Gastrocnemius medialis (tissue), 4 donors: Measurements from ENCODE around the gene SLC7A11. TPM values are rescaled to one million over a fixed set of nuclear protein-coding genes. Genes with fewer than 3 reads are reported as not detected.

Experiments used
- ATAC-seq, 2 donors: fragments of 150-250 bp; one replicate each; pipeline ENCODE4 v1.9.1; 2016
- DNase-seq, 2 donors: peaks; one replicate each; pipeline ENCODE4 v3.0.0-alpha.2; 2019
- H3K27ac ChIP-seq, 4 donors: fragments of 200-600 bp; sonication (generic); 1 replicate in 1 of 4; 2 replicates in 3 of 4; pipeline ENCODE4 v1.5.1; 2016 to 2018; ENCODE audit warnings: mild to moderate bottlenecking in 2 of 4, moderate library complexity in 1 of 4
- H3K27me3 ChIP-seq, 3 donors: fragments of 200-600 bp; sonication (generic) in 2 of 3; 1 replicate in 1 of 3; 2 replicates in 2 of 3; pipeline versions ENCODE4 v1.5.1 to v1.6.0; 2016 to 2019; ENCODE audit warnings: mild to moderate bottlenecking in 1 of 3, moderate library complexity in 1 of 3
- H3K36me3 ChIP-seq, 2 donors: fragments of 200-600 bp; sonication (generic) in 1 of 2; one replicate each; pipeline ENCODE4 v1.5.1; 2017 to 2018
- H3K4me1 ChIP-seq, 2 donors: fragments of 200-600 bp; sonication (generic) in 1 of 2; one replicate each; pipeline ENCODE4 v1.5.1; 2016 to 2017; ENCODE audit warnings: mild to moderate bottlenecking in 2 of 2
- H3K4me3 ChIP-seq, 4 donors: fragments of 200-600 bp; sonication (generic) in 3 of 4; 1 replicate in 1 of 4; 2 replicates in 3 of 4; pipeline ENCODE4 v1.5.1; 2016 to 2019; ENCODE audit warnings: mild to moderate bottlenecking in 2 of 4
- H3K9me3 ChIP-seq, 3 donors: fragments of 200-600 bp; sonication (generic) in 2 of 3; 1 replicate in 1 of 3; 2 replicates in 2 of 3; pipeline ENCODE4 v1.5.1; 2016 to 2019
- POLR2A ChIP-seq, 2 donors: fragments of 450-650 bp; IDR thresholded peaks; one replicate each; pipeline ENCODE4 v1.6.1; 2017; ENCODE audit warnings: antibody characterized with exemption in 2 of 2, mild to moderate bottlenecking in 2 of 2, moderate library complexity in 2 of 2
- in situ Hi-C, 4 donors: fragments of 200-750 bp; cut with MboI; loops; one replicate each; pipeline versions ENCODE4 v1.15.0 to v1.8.0; 2017; ENCODE audit warnings: low sequenced_read_pairs in 4 of 4
- intact Hi-C: fragments of 100-400 bp; cut with DNase I; formaldehyde crosslinking; loops from one replicate; pipeline ENCODE4 v1.15.1; 2023; ENCODE audit warnings: low total_unique reads
- total RNA-seq, 4 donors: library from RNA; depleted of rRNA; stranded (reverse); fragments of >200 nt; gene quantifications; one replicate each; pipeline versions ENCODE4 v1.1.0 to v1.2.3, GENCODE V29; 2016
- TF ChIP-seq, protein P1 (sequence below), 5 experiments: fragments of 450-650 bp in 3 of 5; fragments of 200-600 bp in 2 of 5; sonication (generic) in 2 of 5; IDR thresholded peaks in 4 of 5; conservative IDR thresholded peaks in 1 of 5; 1 replicate in 4 of 5; 2 replicates in 1 of 5; pipeline ENCODE4 v1.5.1; 2016 to 2019; ENCODE audit warnings: antibody characterized with exemption in 5 of 5, mild to moderate bottlenecking in 3 of 5, moderate library complexity in 3 of 5

The SLC7A11 gene
- total RNA-seq, 4 donors from 2014 or later, result 0.10 to 0.11 TPM; not detected in 2

DNA sequence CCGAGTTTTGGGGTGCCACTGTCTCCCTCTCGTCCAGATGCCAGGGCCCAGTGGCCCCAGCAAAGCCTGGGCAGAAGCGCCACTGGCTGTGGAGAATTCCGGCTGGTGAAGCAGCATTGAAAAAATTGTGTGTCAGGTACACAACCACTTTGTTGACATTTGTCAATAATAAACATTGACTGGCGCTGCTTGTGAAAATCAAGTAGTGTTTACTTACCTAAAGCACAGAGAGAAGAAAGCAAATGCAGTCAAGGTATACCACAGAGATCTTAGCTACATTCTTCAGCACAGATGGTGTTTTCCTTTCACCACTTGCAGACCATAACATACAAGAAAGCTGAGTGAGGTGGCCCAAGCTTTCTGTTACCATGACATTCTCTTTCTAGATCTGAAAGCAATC, 14.5 kb upstream of the SLC7A11 start:
- intact Hi-C loops (no loop called here), in situ Hi-C loops (no loop called here)
- Histone ChIP-seq H3K9me3 (no peaks in the 10 kb centered on the region), H3K27me3 (no peaks in the 10 kb centered on the region), H3K27ac (no peak overlapping the region), H3K36me3 (no peaks in the 10 kb centered on the region), H3K4me3 (no peak overlapping the region), H3K4me1 (no peaks in the 10 kb centered on the region)
- no peak for TF ChIP-seq POLR2A (IDR thresholded peaks at IDR 0.05)
- TF ChIP-seq, protein P1, sequence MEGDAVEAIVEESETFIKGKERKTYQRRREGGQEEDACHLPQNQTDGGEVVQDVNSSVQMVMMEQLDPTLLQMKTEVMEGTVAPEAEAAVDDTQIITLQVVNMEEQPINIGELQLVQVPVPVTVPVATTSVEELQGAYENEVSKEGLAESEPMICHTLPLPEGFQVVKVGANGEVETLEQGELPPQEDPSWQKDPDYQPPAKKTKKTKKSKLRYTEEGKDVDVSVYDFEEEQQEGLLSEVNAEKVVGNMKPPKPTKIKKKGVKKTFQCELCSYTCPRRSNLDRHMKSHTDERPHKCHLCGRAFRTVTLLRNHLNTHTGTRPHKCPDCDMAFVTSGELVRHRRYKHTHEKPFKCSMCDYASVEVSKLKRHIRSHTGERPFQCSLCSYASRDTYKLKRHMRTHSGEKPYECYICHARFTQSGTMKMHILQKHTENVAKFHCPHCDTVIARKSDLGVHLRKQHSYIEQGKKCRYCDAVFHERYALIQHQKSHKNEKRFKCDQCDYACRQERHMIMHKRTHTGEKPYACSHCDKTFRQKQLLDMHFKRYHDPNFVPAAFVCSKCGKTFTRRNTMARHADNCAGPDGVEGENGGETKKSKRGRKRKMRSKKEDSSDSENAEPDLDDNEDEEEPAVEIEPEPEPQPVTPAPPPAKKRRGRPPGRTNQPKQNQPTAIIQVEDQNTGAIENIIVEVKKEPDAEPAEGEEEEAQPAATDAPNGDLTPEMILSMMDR (IDR thresholded peaks at IDR 0.05 in 4 of 5, conservative IDR thresholded peaks at IDR 0.05 in 1 of 5), result no peak
- DNase-seq (no peak), ATAC-seq (no peak)

DNA sequence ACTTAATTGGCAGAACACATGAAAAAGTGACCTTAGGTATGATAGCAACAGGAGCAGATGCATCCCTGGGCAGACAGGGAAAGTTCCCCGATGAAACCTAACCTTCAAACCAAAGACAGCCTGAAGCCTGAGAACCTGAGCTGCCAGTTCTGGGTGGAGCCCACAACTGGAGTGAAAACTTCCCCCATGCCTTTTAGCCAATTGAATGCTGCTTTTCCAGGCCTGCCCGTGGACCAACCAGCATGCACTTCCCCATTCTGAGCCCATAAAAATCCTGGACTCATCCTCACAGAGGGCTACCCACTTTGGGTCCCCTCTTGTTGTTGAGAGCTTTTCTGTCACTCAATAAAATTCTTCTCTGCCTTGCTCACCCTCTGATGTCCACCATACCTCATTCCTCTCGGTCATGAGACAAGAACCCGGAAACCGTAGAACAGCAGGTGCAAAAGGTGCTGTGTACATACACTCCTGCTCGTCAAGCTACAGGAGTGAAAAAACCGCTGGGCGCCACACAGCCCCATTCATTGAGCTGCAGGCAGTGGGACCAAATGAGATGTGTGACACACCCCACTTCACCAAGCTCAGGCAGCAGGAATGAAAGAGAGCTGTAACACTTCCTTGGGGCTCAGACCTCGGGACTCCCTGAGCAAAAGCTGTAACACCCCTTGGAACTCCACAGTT, 13.9 kb upstream of the SLC7A11 start:
- Histone ChIP-seq H3K4me1 (no peaks in the 10 kb centered on the region), H3K4me3 (no peak overlapping the region), H3K27ac (no peak overlapping the region), H3K9me3 (no peaks in the 10 kb centered on the region), H3K36me3 (no peaks in the 10 kb centered on the region), H3K27me3 (no peaks in the 10 kb centered on the region)
- ATAC-seq (no peak), DNase-seq (no peak)
- no peak for TF ChIP-seq POLR2A (IDR thresholded peaks at IDR 0.05)
- TF ChIP-seq, protein P1 (IDR thresholded peaks at IDR 0.05 in 4 of 5, conservative IDR thresholded peaks at IDR 0.05 in 1 of 5), result no peak
- intact Hi-C loops, result no loop called here
- in situ Hi-C loops, result no loop called here

DNA sequence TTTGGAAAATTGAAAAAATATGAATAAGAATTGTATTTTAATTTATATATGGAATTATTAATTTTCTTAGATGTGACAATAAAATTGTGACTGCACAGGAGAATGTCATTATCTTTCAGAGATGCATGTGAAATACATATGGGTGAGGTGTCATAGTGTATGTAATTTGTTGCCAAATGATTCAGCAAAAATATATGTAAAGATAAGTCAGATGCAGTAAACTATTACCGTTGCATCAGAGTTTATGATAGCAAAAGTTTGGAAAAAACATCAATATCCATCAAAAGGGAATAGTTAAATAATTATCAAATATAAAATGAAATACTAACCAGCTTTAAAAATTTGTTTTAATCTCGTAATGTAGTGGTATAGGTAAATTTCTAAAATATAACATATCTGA, 10.4 kb upstream of the SLC7A11 start:
- H3K27me3 ChIP-seq, result no peaks in the 10 kb centered on the region
- DNase-seq (no peak), ATAC-seq (no peak)
- H3K27ac ChIP-seq, result no peak overlapping the region
- no peak for TF ChIP-seq POLR2A (IDR thresholded peaks at IDR 0.05)
- H3K9me3 ChIP-seq, result no peaks in the 10 kb centered on the region
- no peaks in the 10 kb centered on the region for H3K36me3 ChIP-seq
- in situ Hi-C loops (no loop called here), intact Hi-C loops (no loop called here)
- H3K4me1 ChIP-seq, result no peaks in the 10 kb centered on the region
- no peak overlapping the region for H3K4me3 ChIP-seq

DNA sequence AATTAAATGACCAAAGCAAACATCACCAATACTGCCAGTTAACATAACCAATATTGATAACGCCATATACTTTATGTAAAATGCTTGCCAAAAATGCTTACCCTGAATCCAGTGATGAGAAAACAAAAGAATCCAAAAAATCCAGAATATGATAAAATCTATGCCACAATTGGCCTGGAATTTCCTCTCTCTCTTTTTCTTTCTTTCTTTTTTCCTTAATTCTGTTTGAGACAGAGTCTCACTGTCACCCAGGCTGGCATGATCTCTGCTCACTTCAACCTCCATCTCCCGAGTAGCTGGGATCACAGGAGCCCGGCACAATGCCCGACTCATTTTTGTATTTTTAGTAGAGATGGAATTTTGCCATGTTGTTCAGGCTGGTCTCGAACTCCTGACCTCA, 9.8 kb upstream of the SLC7A11 start:
- intact Hi-C loops (no loop called here), in situ Hi-C loops (no loop called here)
- Histone ChIP-seq H3K4me3 (no peak overlapping the region), H3K4me1 (no peaks in the 10 kb centered on the region), H3K36me3 (no peaks in the 10 kb centered on the region), H3K9me3 (no peaks in the 10 kb centered on the region), H3K27me3 (no peaks in the 10 kb centered on the region), H3K27ac (no peak overlapping the region)
- TF ChIP-seq POLR2A (IDR thresholded peaks at IDR 0.05), result no peak
- TF ChIP-seq, protein P1 (IDR thresholded peaks at IDR 0.05 in 4 of 5, conservative IDR thresholded peaks at IDR 0.05 in 1 of 5), result no peak
- ATAC-seq (no peak), DNase-seq (no peak)

DNA sequence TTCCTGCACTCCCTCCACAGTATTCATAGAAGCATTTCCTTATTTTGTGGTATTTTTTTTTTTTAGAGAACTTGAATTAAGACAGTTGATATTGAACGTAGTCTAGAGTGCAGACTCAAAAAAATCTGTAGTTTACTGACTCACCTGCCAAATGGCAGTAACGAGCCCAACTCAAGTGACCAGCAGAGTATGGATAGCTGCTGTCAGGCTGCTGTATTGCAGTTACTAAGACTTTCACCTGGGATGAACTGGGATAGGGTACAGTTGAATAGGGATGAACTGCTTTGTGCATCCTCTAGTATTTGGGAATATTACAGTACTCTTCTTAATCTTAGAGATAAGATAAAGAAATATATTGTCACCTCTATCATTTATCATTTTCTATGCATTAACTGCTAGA, 7.0 kb upstream of the SLC7A11 start:
- ATAC-seq (no peak), DNase-seq (no peak)
- no peak overlapping the region for H3K27ac ChIP-seq
- in situ Hi-C loops, result no loop called here
- H3K4me1 ChIP-seq, result no peaks in the 10 kb centered on the region
- no peaks in the 10 kb centered on the region for H3K27me3 ChIP-seq
- intact Hi-C loops, result no loop called here
- TF ChIP-seq, protein P1 (IDR thresholded peaks at IDR 0.05 in 4 of 5, conservative IDR thresholded peaks at IDR 0.05 in 1 of 5), result no peak
- no peak for TF ChIP-seq POLR2A (IDR thresholded peaks at IDR 0.05)
- H3K4me3 ChIP-seq, result no peak overlapping the region
- H3K36me3 ChIP-seq, result no peaks in the 10 kb centered on the region
- H3K9me3 ChIP-seq, result no peaks in the 10 kb centered on the region
